GM19455 (cell line): Measurements from ENCODE around the gene PAMR1.

Experiments
- ATAC-seq: cut with Tn5 transposase; IDR thresholded peaks from one replicate; pipeline ENCODE4 v1.9.1; 2021; ENCODE audit not compliant: unreplicated experiment

The PAMR1 gene

GRCh38 chr11:35458846-35459245 is 66.6 kb downstream of the PAMR1 start:
- no peak for ATAC-seq

GRCh38 chr11:35454362-35454761 is 71.1 kb downstream of the PAMR1 start:
- ATAC-seq: no peak

- no peak for ATAC-seq
Observed at GRCh38 chr11:35436581-35437250, 88.7 kb downstream of the PAMR1 start.

- no peak for ATAC-seq
Observed at GRCh38 chr11:35433588-35433987, 91.8 kb downstream of the PAMR1 start.

GRCh38 chr11:35432464-35432863 is 93.0 kb downstream of the PAMR1 start:
- no peak for ATAC-seq

- no peak for ATAC-seq
Observed at GRCh38 chr11:35427071-35427470, 98.3 kb downstream of the PAMR1 start.

GRCh38 chr11:35426351-35426750 is 99.1 kb downstream of the PAMR1 start:
- no peak for ATAC-seq

- ATAC-seq: no peak
Observed at GRCh38 chr11:35425603-35426212, 99.7 kb downstream of the PAMR1 start.

- no peak for ATAC-seq
Observed at GRCh38 chr11:35424157-35424940, 101.1 kb downstream of the PAMR1 start.

- ATAC-seq: no peak
Observed at GRCh38 chr11:35420371-35420770, 105.0 kb downstream of the PAMR1 start.

- no peak for ATAC-seq
Observed at GRCh38 chr11:35419830-35420333, 105.5 kb downstream of the PAMR1 start.

GRCh38 chr11:35419184-35419829 is 106.1 kb downstream of the PAMR1 start, which contains the start of gene SLC1A2:
TSS of gene SLC1A2 (minus strand) at chr11:35419558. CDS start at chr11:35418966, 592 bp downstream.
- ATAC-seq: no peak

GRCh38 chr11:35418282-35419183 is 106.9 kb downstream of the PAMR1 start:
- no peak for ATAC-seq

GRCh38 chr11:35415487-35415886 is 109.9 kb downstream of the PAMR1 start:
- ATAC-seq: no peak

- no peak for ATAC-seq
Observed at GRCh38 chr11:35414776-35415175, 110.6 kb downstream of the PAMR1 start.

GRCh38 chr11:35414311-35414710 is 111.1 kb downstream of the PAMR1 start:
- no peak for ATAC-seq

GRCh38 chr11:35413598-35413997 is 111.8 kb downstream of the PAMR1 start:
- ATAC-seq: no peak

- no peak for ATAC-seq
Observed at GRCh38 chr11:35412285-35412684, 113.1 kb downstream of the PAMR1 start.

- ATAC-seq: no peak
Observed at GRCh38 chr11:35407041-35407440, 118.4 kb downstream of the PAMR1 start.

GRCh38 chr11:35404388-35404775 is 121.0 kb downstream of the PAMR1 start:
- no peak for ATAC-seq
